Retina (tissue), 1 donor: ENCODE data around the gene NUP93.

Experiments used
- DNase-seq: peaks from one replicate; pipeline ENCODE4 v3.0.0-alpha.2; 2016

Gene NUP93

GRCh38 chr16:56747486-56748045 is 17.6 kb downstream of the NUP93 start:
- no peak for DNase-seq

GRCh38 chr16:56748191-56748590 is 18.3 kb downstream of the NUP93 start:
- DNase-seq = peak; percentile 18

GRCh38 chr16:56748826-56749225 is 18.9 kb downstream of the NUP93 start:
- peak; percentile 21 for DNase-seq

- DNase-seq = no peak
Observed at GRCh38 chr16:56749672-56750491, 20.0 kb downstream of the NUP93 start.

GRCh38 chr16:56753410-56753809 is 23.5 kb downstream of the NUP93 start:
- DNase-seq = no peak

GRCh38 chr16:56755038-56755437 is 25.1 kb downstream of the NUP93 start:
- DNase-seq = no peak

- no peak for DNase-seq
Observed at GRCh38 chr16:56758432-56758831, 28.5 kb downstream of the NUP93 start.

GRCh38 chr16:56758930-56759329 is 29.0 kb downstream of the NUP93 start:
- no peak for DNase-seq

GRCh38 chr16:56763291-56763916 is 33.5 kb downstream of the NUP93 start:
- no peak for DNase-seq

GRCh38 chr16:56764835-56765234 is 34.9 kb downstream of the NUP93 start:
- no peak for DNase-seq

- DNase-seq = no peak
Observed at GRCh38 chr16:56765949-56766348, 36.0 kb downstream of the NUP93 start.

- DNase-seq = no peak
Observed at GRCh38 chr16:56767024-56767423, 37.1 kb downstream of the NUP93 start.

GRCh38 chr16:56769677-56770076 is 39.7 kb downstream of the NUP93 start:
- DNase-seq = no peak

GRCh38 chr16:56771558-56772279 is 41.8 kb downstream of the NUP93 start:
- DNase-seq = no peak

GRCh38 chr16:56773532-56773931 is 43.6 kb downstream of the NUP93 start:
- DNase-seq = no peak

- no peak for DNase-seq
Observed at GRCh38 chr16:56774016-56774680, 44.2 kb downstream of the NUP93 start.

GRCh38 chr16:56775162-56775561 is 45.2 kb downstream of the NUP93 start:
- no peak for DNase-seq

- no peak for DNase-seq
Observed at GRCh38 chr16:56776562-56776961, 46.6 kb downstream of the NUP93 start.

GRCh38 chr16:56777001-56777400 is 47.1 kb downstream of the NUP93 start:
- DNase-seq = no peak

GRCh38 chr16:56777482-56777881 is 47.6 kb downstream of the NUP93 start:
- DNase-seq = no peak

GRCh38 chr16:56779906-56780305 is 50.0 kb downstream of the NUP93 start:
- DNase-seq = no peak

- no peak for DNase-seq
Observed at GRCh38 chr16:56780646-56781045, 50.7 kb downstream of the NUP93 start.

GRCh38 chr16:56781528-56781961 is 51.6 kb downstream of the NUP93 start:
- peak; percentile 78 for DNase-seq
